Fibroblast of pulmonary artery (primary cell): Measurements from ENCODE around the gene ASTN1.

ENCODE experiments used
- DNase-seq: peaks from one replicate; pipeline ENCODE4 v3.0.0-alpha.2; 2010; ENCODE audit warnings: low read depth
- H3K4me3 ChIP-seq: replicated peaks from 2 replicates; pipeline ENCODE4 v1.5.1; 2011; ENCODE audit warnings: low read depth, mild to moderate bottlenecking, control low read depth, low read length, moderate library complexity
- TF ChIP-seq, protein P1 (sequence below): IDR thresholded peaks from 2 replicates; pipeline ENCODE4 v1.5.1; 2011; ENCODE audit warnings: mild to moderate bottlenecking, control low read depth, low read length, inconsistent platforms; ENCODE audit errors: missing control alignments

The ASTN1 gene

DNA sequence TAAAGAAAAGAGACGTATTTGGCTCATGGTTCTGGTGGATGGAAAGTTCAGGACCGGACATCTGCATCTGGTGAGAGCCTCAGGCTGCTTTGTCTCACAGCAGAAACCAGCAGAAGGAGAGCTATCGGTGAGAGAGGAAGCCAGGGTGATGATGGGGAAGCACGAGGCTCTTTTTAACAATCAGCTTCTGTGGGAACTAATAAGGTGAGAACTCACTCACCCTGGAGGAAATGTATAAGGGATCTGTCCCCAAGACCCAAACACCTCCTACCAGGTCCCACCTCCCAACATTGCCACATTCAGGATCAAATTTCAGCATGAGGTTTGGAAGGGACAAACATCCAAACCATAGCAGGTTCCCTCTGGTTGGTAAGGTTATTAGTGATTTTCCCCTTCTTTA, 32.8 kb downstream of the ASTN1 start:
- H3K4me3 ChIP-seq: no peak overlapping the region
- DNase-seq: no peak
- TF ChIP-seq, protein P1, sequence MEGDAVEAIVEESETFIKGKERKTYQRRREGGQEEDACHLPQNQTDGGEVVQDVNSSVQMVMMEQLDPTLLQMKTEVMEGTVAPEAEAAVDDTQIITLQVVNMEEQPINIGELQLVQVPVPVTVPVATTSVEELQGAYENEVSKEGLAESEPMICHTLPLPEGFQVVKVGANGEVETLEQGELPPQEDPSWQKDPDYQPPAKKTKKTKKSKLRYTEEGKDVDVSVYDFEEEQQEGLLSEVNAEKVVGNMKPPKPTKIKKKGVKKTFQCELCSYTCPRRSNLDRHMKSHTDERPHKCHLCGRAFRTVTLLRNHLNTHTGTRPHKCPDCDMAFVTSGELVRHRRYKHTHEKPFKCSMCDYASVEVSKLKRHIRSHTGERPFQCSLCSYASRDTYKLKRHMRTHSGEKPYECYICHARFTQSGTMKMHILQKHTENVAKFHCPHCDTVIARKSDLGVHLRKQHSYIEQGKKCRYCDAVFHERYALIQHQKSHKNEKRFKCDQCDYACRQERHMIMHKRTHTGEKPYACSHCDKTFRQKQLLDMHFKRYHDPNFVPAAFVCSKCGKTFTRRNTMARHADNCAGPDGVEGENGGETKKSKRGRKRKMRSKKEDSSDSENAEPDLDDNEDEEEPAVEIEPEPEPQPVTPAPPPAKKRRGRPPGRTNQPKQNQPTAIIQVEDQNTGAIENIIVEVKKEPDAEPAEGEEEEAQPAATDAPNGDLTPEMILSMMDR: no peak

DNA sequence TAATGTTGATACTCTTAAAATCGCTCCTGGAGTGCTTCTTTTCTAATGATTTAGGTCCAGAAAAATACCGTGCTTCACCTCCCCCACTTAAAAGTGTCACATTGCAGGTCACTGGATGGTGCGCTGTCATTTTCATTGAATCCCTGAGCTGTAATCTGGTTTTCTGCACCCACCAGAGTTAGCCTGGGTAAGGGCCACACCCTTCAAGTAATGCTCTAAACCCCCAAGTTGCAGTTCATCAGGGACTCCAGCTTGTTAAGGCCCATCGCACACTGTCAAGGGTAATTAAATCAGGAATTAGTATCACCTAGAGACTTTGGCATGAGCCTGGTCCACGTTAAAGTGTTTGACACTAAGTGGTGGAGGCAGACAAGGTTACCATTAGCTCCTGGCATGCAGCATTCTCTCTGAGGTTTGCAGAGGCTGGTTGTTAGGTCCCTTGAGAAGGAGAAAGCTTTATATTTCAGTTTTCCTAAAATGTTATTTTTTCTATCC, 34.0 kb downstream of the ASTN1 start:
- H3K4me3 ChIP-seq: no peak overlapping the region
- TF ChIP-seq, protein P1: no peak
- no peak for DNase-seq

- no peak for DNase-seq
- no peak overlapping the region for H3K4me3 ChIP-seq
- TF ChIP-seq, protein P1: no peak
Measured at GRCh38 chr1:177128665-177129281, 35.7 kb downstream of the ASTN1 start.

DNA sequence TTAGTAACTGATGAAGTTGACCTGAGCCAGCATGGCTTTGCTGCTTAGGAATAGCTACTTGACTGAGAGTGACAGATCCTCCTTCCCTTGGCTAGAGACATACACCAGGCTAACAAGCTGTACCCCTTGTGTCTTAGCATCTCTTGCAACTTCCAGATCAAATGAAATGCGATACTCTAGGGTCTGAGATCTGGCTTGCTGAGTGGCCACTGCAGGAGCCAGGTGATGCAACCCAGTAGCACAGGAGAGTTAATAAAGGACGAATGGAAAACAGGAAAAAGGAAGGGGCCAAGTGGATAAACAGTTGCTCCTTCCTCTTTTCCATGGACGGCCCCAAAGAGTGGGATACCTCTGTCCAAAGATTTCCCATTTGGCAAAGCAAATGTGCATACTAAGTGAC, 38.2 kb downstream of the ASTN1 start:
- TF ChIP-seq, protein P1: no peak
- no peak overlapping the region for H3K4me3 ChIP-seq
- DNase-seq: no peak

- H3K4me3 ChIP-seq: no peak overlapping the region
- DNase-seq: no peak
- TF ChIP-seq, protein P1: no peak
Measured at GRCh38 chr1:177124577-177125278, 39.8 kb downstream of the ASTN1 start.

GRCh38 chr1:177122461-177123251, 41.9 kb downstream of the ASTN1 start:
- DNase-seq: no peak
- H3K4me3 ChIP-seq: no peak overlapping the region
- TF ChIP-seq, protein P1: no peak
